IPS-NIHi7 (cell line): ENCODE results near the gene FDXR.

Source experiments
- DNase-seq: peaks from one replicate; pipeline ENCODE4 v3.0.0; 2012; ENCODE audit warnings: mixed read lengths; ENCODE audit errors: extremely low spot score

FDXR gene

DNA sequence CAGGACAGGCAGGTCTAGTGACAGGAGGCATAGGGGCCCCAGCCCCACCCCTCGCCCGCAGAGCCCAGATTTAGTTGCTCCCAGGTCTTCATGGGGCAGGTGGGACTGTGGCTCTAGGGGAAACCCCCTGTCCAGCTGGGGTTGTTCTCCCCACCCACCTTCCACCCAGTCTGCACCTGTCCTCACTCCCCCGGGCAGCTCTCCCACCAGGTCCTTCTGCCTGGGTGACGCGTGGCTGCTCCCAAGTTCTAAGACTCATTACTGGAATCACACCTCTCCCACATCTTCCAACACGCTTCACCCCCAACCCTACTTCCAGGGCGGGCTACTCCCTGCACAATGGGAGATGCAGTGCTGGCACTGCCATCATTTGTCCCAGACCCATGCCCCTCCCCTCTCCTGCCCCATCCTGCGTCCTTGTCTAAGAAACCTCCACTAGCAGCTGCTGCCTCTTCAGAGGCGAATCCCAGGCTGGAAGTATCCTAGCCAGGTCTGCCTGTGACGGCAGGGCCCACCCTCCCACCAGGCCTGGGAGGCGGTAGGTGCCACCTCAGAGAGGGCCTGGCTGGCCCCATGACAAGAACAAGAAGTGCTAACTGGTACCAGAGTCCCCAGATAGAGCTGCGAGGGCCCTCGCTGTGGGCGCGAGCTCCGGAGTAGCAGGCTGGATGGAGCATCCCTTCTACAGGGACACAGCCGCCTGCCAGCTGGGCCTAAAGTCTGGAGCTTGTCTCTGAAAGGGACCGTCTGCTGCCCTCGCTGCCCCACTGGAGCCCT is 35.9 kb downstream of the FDXR start:
- DNase-seq: no peak

DNA sequence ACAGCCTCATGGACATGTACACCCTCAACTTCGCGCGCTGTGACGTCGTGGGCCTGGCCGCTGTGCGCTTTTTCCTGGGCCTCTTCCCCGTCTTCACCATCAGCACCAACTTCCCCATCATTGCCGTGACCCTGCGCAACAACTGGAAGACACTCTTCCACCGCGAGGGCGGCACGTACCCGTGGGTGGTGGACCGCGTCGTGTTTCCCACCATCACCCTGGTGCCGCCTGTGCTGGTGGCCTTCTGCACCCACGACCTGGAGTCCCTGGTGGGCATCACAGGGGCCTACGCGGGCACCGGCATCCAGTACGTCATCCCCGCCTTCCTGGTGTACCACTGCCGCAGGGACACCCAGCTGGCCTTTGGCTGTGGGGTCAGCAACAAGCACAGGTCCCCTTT is 36.6 kb downstream of the FDXR start:
- no peak for DNase-seq

DNA sequence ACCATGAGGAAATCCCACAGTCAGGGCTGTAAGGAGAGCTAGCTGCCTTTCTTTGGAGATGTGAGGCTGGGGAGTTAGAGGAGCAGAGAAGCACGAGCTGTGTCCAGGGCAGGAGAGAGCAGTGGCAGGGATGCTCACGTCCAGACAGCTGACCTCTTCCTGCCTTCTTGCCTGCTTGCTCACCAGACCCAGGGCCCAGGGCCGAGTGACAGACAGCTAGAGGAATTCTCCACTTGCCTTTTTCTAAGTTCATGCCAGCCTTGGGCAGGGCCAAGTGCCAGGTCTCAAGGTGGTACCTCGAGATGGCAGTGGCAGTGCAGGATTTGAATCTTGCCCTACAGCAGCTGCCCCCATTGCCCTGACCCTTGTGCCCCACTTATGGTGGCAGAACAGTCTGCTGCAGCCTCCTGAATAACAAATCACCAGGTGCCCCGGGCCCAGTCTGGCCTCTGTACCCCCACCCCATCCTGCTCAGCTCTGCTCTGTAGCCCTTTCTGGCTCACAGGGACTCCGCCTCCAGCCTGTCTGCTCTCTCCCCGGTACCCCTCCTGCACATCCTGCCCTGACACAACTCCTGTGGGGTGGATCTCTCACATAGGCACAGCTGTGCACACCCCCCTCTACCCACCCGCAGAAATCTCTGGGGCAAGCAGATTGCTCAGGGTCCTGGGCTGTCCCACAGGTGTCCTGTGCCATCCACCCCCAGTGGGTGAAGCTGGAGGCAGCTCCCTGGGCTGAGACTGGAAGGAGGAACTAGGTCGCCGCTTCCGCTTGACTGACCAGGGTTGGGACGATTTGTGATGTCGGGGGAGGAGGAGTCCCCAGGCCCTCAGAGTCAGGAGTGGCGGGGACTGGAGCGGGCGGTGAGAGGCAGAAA is 39.1 kb downstream of the FDXR start:
- DNase-seq: no peak

DNA sequence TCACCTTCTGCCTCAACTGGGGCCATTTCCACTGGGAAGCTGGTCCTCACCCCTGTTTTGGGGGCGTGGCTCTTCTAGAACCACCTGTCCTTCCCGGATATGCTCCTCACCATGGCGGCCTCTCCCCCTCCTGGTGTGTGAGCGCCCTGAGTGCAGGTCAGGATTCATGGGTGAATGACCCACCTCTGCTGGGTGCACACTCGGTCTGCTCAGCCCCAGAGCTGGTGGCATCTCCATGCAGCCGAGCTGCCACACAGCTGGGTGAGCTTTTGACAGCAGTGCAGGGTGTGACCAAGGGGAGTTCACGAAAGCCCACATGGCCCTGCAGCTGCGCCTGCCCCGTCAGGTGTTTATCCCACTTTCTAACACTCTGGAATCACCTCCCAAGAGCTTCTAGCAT is 40.4 kb downstream of the FDXR start:
- no peak for DNase-seq

DNA sequence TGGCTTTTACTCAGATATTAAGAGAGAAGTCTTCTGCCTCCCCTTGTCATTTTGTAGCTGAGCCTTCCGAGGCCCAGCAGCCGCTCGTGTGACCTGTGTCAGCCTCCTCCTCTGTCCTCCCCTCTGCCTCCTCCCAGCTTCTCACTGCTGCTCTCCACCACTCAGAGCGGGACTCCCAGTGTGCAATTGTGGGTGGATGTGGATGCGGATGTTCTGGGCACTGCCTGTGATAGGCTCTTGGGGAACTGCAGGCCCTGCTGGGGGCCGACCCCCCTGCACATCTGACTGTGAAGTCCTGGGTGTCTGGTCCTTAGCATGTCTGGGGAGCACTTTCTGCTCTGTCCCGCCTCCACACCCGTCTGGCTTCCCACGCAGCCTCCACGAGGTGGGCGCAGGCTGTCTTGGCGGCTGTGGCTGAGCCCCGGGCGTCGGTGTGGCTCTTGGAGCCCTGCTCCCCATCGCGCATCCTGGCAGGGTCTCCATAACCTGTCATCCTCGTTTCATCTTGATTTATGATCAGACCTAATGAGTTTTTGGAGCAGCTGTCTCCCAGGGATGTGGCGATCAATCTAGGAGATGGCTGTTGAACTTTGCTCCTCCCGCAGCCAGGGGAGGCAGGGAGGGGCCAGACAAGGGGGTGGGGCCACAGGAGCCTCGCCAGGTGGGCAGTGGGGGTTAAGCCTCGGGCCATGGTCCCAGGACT is 41.2 kb downstream of the FDXR start:
- DNase-seq: no peak

DNA sequence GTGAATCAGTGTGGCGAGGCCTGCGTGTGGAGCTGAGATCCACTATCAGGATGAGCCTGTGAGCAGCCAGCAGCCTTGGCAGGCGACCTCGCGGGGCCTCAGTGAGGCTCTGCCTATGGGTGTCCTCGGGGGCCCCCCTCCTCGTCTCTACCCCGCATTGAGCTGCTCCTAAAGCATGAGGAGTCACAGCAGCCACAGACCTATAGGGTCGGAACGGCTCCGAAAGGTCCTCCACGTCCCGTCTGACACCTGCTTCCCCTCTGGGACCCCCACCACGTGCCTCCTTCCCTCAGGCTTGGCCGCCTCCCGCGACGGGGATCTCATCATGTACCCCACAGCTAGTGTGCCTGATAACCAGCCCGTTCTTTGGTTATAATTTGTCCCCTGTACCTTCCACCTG is 41.9 kb downstream of the FDXR start:
- no peak for DNase-seq

DNA sequence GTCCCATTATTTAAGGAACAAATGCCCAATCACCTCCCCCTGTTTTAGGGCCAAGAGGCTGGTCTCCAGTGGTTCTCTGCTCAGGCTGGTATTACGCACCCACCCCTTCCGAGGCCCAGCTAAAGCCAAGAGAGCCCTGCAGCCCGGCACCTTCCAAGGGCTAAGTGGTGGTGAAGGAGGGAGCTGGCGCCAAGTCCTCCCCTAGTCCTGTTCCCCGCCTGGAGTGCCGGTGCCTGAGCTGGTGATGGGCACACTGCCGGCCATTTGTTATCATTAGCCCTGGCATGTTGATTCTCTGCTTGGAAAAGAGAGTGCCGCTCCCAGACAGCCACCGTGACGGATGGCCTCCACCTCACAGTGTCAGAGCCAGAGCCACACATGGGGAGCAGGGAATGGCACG is 45.0 kb downstream of the FDXR start:
- DNase-seq: no peak

DNA sequence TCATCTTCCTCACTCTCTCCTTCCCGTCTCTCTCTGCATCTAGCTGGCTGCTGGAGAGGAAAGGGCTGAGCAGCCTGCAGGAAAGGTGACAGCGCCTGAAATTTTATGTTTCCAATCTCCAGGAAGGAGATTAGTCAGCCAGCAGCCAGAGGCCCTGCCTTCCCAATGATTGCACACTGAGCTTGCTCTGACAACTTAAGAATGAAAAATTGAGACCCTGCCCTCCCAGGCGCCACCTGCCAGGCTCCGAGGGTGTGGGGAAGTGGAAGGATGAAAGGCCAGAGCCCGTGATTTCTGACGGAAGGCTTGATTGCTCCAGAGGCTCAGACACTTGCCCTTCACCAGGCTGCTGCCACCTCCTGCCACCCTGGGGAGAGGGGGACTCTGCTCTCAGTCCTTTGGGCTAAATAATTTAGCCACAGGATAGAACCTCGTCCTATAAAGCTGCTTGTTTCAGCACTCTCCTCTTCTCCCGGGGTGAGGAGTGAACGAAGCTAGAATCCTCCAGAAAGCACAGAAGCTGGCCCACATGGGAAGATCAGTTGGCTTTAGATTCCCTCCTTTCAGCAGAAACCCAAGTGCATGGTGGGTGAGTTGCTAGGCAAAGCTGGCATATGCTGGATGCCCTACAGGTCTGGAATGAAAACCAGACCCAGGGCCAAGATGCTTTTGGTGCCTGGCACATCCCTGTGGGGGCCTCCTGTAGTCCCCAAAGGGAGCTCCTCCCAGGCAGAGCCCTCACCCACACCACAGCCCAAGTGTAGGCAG is 46.7 kb downstream of the FDXR start:
- no peak for DNase-seq

DNA sequence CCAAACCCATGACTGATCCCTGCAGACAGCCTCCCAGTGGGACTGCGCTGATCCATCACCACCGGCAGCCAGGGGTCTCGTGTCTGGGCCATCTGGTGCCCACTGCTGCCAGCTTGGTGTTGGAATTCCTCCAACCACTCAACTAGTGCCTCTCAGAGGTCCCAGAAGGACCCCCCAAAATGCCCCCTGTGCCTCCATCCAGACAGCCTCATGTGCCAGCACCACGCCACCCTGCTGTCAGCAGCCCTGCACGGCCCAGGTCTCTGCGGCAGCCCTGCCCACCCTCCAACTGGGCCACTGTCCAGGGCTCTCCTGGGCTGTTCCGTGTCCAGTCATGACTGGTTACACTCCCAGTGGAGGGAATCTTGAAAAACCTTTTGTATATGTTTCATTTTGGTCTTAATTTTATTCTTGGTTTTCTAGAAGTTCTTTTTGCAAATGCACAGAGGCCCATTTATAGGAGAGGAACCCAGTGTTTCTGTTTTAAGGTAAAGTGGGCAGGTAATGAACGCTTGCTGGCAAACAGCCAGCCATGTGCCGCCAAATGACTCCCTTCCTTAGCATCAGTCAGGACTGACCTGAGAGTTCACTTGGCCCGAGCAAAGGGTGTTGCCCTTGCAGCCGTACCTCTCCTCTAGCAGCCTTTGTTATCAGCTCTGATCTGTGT is 47.7 kb downstream of the FDXR start:
- no peak for DNase-seq

DNA sequence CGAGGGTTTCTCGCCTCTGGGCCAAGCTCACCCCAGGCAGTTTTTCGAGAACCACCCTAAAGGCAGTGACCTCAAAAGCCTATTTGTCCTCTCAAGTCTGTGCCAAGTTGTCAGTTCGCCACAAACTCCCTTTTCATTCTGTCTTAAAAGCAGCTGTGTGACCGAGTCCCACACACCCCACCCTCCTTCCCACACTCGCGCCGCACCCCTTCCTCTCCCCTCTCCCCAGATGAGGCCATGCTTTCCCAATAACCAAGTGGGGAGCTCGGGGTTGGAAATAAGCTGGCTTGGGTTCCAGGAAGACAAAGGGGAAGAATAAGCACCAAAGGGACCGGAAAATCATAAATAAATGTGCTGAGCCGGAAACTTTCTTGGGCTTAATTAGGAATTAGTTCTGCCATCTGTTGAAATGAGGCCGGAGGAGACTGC is 49.8 kb downstream of the FDXR start:
- DNase-seq: no peak

DNA sequence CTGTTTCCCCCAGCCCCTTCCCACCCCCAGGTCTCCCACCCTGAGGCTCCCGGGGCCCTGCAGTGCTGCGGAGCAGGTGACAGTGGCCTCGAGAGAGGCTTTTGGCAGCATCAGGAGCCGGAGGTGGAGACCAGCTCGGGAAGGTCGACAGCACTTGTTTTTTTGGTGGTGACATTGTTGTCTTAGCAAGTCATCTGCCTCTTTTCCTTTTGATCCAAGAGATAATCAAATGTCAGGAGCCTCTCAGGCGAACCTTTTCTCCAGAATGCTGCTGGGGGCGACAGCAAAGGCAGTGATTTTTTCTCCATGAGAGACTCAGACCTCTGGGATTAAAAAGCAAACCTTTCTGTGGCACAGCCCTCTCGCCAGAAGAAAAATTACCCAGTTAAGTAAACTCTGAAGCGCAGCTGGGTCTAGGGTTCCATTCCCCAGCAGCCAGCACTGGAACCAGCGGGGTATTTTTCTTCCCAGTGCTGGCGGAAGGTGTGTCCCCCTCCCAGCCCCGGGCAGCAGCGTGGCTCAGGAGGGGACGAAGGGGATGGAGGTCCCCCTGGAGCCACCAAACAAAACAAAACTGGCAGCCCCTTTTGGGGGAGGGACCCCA is 50.4 kb downstream of the FDXR start:
- DNase-seq: no peak

DNA sequence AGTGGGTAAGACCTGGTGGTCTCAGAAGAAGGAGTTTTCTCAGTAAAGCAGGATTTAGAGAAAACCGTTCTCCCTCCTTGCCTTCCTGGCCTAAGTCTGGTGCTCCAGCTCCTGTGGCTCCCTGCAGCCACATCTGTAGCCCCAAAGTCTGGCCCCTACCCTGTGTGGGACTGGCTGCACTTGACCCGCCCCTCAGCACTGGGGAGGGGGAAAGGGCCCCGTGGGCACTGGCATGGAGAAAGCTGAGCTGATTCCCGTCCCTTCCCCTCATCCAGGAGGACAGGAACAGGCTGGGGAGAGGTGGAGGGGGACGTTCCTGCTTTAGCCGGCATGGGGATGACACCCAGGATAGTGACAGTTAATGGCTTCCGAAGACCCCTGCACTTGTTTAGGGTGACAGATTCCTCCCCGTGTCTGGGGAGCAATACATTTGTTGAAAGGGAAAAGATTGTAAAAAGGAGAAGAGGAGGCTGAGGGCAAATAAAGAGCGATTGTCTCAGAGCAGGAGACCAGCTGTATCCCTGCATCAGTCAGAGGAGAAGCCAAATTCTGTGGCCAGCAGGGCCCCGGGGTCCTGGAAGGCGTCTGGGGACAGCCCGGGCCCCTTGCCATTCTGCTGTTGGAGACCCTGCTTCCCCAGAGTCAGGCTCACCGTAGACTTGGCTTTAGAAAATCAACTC is 51.0 kb downstream of the FDXR start:
- DNase-seq: no peak

DNA sequence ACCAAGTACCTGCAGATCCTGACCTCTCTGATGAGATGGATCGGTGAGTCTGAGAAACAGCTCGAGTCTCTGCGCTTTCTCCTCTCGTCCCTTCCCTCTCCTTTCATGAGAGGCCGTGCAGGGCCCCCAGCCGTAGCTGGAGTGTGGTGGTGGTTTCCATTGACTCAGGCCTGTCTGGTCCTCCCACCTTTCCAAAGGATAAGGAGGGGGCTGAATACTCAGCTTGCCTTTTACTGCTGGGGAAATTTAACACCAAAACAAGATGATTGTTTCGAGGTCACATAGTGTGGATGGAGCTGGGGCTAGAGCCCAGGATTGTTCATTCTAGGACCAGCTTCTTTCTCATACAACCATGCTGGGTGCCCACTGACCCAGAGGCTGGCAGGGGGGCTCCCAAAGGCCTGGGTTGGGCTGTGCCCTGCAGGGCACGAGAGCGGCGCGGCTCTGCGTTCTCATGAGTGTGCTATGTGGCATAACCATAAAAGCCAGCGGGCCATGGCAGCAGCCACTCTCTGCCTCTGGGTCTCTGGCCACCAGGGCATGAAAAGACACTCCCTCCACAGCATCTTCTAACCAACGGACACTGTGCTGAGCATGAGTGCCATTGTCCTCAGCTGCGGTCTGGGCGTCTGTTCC is 52.9 kb downstream of the FDXR start:
- no peak for DNase-seq

DNA sequence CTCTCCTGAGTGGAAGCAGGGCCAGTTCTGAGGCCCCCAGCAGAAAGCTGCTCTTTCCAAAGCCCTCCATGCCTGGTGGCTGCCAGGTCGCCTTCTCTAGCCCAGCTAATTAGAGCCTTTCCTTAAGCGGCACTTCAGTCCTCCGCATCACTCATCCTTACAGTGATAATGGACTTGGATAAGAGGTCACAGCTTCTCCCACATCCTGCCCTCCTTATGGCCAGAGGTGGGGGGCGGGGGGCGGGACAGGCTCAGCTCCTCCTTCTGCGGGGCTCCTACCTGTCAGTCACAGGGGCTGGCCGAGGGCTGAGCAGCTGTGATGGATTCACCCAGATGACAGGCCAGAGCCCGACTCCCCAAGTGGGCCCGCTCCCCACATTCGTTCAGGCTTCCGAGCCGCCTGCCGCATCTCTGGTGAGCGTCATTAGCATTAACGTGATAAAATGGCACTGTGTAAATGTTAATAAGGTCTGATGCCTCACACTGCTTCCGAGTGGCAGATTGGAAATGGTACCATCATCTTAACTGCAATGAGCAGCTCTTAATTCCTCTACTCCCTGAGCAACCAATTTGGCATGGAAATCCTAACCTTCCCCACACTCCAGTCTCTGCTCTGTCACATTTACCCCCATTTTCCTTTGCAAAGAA is 54.4 kb downstream of the FDXR start:
- DNase-seq: no peak

DNA sequence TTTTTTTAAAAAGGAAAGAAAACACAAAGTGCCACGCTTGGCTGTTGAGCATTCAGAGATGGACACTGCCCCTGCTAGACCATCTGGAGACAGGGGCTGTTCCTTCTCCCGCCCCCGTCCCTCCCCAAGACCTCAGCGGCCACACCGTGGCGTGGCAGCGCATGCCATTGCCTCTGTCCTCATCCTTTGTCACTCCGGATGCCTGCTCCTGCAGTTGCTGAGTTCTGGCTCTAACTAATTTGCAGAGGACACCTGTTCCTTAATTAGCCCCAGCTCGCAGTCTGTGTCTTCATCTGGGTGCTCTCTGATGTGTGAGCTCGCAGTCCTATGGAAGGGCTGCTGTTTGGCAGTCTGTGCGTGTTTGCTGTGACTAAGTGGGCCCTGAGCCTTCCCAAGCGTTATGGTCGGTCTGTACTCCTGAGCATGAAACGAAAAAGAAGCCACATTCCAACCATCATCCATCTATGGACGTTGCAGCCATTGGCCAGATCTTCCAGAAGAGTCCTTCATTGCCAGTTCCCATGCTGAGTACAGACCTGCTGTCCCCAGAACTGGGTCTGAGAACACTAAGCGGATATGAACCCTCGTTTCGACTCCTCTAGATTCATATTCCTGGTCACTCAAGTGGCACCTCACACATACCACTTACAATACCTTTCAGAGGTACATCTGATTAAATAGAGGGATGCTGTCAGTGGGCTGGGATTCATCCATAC is 55.7 kb downstream of the FDXR start:
- no peak for DNase-seq

DNA sequence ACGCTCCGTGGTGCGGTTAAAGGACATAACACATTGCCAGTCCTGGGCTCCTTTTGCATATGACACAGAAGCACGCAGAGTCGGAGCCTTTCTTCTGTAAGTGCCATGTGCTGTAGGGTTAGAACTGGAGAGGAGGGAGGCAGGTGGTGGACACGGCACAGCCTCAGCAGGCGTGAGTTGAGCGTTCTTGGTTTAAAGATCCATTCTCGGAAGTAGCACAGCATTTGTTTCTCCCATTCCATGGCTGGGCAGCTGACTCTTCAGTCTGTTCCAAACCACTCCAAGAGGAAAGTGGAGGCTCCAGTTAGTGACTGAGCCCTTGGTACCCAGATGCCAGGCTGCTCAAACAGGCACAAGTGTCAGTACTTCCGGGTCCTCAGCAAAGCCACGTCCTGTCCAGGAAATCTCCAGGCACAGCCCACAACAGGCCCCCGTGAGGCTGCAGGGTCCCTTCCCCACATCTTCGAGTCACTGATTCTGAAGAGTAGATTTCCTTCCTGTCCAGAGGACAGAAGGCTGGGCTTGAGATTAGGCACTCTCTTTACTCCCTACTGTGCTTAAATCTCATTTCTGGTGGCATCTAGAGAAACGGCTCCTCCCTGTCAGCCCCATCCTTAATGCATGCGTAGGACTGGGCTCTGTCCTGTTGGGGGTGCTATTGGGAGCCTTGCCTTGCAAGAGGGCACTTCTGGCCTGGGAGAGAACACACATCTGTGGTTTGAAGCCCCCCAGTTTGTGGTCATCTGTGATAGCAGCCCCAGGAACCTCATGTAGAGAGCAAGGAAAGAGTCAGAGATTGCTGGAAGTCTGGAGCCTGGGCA is 57.0 kb downstream of the FDXR start:
- DNase-seq: peak; percentile 82

DNA sequence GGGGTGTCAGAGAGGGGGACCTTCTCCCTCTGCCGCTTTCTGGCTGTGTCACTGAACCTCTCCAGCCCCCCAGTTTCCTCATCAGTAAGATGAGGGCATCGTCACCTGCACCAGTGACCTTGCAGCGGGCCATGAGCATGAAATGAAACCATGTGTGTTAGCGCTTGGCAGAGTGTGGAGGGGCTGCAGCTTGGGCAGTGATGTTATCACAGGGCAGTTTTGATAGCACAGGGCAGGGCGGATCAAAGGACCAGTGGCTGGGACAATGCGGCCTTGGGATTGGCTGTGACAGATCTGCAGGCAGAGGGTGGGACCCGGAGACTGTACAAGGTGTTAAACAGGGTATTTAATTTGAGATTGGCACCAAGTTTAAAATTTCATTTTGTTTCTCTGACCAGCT is 57.7 kb downstream of the FDXR start:
- DNase-seq: no peak

DNA sequence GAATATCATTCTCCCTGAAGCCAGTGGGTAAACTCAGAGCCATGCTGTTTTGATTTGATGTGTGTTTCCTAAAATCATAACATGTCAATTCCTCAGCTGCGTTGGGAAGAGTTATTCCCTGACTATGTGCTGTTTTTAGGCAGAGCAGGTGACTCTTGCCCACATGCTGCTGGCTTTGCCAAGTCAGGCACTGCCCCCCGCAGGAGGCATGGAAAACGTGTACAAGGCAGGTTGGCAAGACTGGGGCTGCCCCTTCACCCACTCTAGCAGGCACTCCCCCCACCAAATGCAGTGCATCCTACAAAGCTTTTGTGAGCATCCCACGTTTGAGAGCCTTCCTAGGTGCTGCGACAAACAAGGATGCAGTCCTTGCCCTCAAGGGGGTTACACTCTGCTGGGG is 58.3 kb downstream of the FDXR start:
- no peak for DNase-seq
